Measurements from ENCODE around the gene KRTAP10-1.

- TF ChIP-seq CTCF (IDR thresholded peaks at IDR 0.05; ENCODE audit: low read depth, low read length): no peak
- no peak for TF ChIP-seq EZH2phosphoT487 (IDR thresholded peaks at IDR 0.05; ENCODE audit: low read depth)
Observed at GRCh38 chr21:44539991-44540666, at the start of gene KRTAP10-1.
